Keratinocyte (primary cell): Measurements from ENCODE around the gene FICD. TPM values are rescaled to one million over a fixed set of nuclear protein-coding genes. Genes with fewer than 3 reads are reported as not detected.
A peak's percentile ranks its signal among the peaks of the same experiment; 100 is the strongest.

Experiments
- DNase-seq: peaks from one replicate; pipeline ENCODE4 v3.0.0-alpha.2; 2011; ENCODE audit warnings: low read depth, missing footprints, low spot score
- FAIRE-seq: peaks from 2 replicates; lab custom pipeline; 2011; peaks lifted over from hg19 to GRCh38; lab: Jason Lieb, UNC
- H2AFZ ChIP-seq: 2 replicates; pipeline ENCODE4 v1.6.0; 2012; ENCODE audit warnings: low read length, control low read depth, inconsistent platforms; ENCODE audit not compliant: control insufficient read depth
- H3K27ac ChIP-seq: 2 replicates; pipeline ENCODE4 v1.5.1; 2011; ENCODE audit warnings: low read length; ENCODE audit not compliant: control insufficient read depth, insufficient read depth
- H3K27me3 ChIP-seq: 3 replicates; pipeline ENCODE4 v1.6.0; 2011; ENCODE audit warnings: low read length; ENCODE audit not compliant: control insufficient read depth, insufficient read depth; ENCODE audit errors: extremely low read depth
- H3K36me3 ChIP-seq, 2 experiments: 2 replicates in 1 of 2; 3 replicates in 1 of 2; pipeline ENCODE4 v1.5.1; 2011; ENCODE audit warnings: low read length in 2 of 2, mild to moderate bottlenecking in 1 of 2; ENCODE audit not compliant: control insufficient read depth in 2 of 2, insufficient read depth in 2 of 2; ENCODE audit errors: extremely low read depth in 1 of 2
- H3K4me1 ChIP-seq: 3 replicates; pipeline ENCODE4 v1.5.1; 2011; ENCODE audit warnings: low read length; ENCODE audit not compliant: control insufficient read depth, insufficient read depth; ENCODE audit errors: extremely low read depth
- H3K4me2 ChIP-seq: 3 replicates; pipeline ENCODE4 v1.6.0; 2011; ENCODE audit warnings: low read depth, low read length; ENCODE audit not compliant: control insufficient read depth, insufficient read depth; ENCODE audit errors: extremely low read depth
- H3K4me3 ChIP-seq, 3 experiments: fragments of 200-600 bp in 1 of 3; sonication (generic) in 1 of 3; 2 replicates in 2 of 3; 3 replicates in 1 of 3; pipeline ENCODE4 v1.5.1; 2011 to 2016; ENCODE audit warnings: low read length in 3 of 3, mild to moderate bottlenecking in 3 of 3, control low read depth in 2 of 3, inconsistent platforms in 1 of 3, low read depth in 1 of 3, mixed read lengths in 1 of 3, mixed run types in 1 of 3, moderate library complexity in 1 of 3; ENCODE audit not compliant: control insufficient read depth in 2 of 3, insufficient read depth in 2 of 3; ENCODE audit errors: extremely low read depth in 1 of 3
- H3K79me2 ChIP-seq: 2 replicates; pipeline ENCODE4 v1.6.0; 2012; ENCODE audit warnings: low read length; ENCODE audit not compliant: control insufficient read depth, insufficient read depth
- H3K9ac ChIP-seq: 3 replicates; pipeline ENCODE4 v1.6.0; 2011; ENCODE audit warnings: low read length; ENCODE audit not compliant: control insufficient read depth, insufficient read depth; ENCODE audit errors: extremely low read depth
- H3K9me1 ChIP-seq: 3 replicates; pipeline ENCODE4 v1.6.0; 2011; ENCODE audit warnings: low read length; ENCODE audit not compliant: control insufficient read depth, insufficient read depth; ENCODE audit errors: extremely low read depth
- H3K9me3 ChIP-seq: 2 replicates; pipeline ENCODE4 v1.5.1; 2012; ENCODE audit warnings: low read depth, low read length; ENCODE audit not compliant: control insufficient read depth
- H4K20me1 ChIP-seq: 3 replicates; pipeline ENCODE4 v1.6.0; 2011; ENCODE audit warnings: low read length; ENCODE audit not compliant: control insufficient read depth, insufficient read depth; ENCODE audit errors: extremely low read depth
- CTCF ChIP-seq, 3 experiments: IDR thresholded peaks in 1 of 3; conservative IDR thresholded peaks in 1 of 3; optimal IDR thresholded peaks in 1 of 3; 2 replicates in 2 of 3; 3 replicates in 1 of 3; pipeline versions ENCODE3 to v1.5.1; 2011; ENCODE audit warnings: low read length in 3 of 3, mild to moderate bottlenecking in 3 of 3, moderate library complexity in 2 of 3, control low read depth in 1 of 3, inconsistent platforms in 1 of 3; ENCODE audit not compliant: insufficient read depth in 2 of 3; ENCODE audit errors: extremely low read depth in 1 of 3
- EZH2 ChIP-seq: IDR thresholded peaks from one replicate; pipeline ENCODE4 v1.6.1; 2012; ENCODE audit warnings: inconsistent platforms, mild to moderate bottlenecking, low read length, moderate library complexity
- dilution Hi-C: fragments of 300-500 bp; cut with MboI; formaldehyde crosslinking; loops from one replicate; pipeline ENCODE4 v1.7.0; 2020; ENCODE audit warnings: low sequenced_read_pairs; ENCODE audit not compliant: extremely low pct_ligation_motif_present
- polyA plus RNA-seq, 5 experiments: library from polyadenylated mRNA; depleted of rRNA in 3 of 5; stranded (reverse) in 3 of 5; stranded (forward) in 1 of 5; unstranded in 1 of 5; fragments of >200 nt; gene quantifications; 1 replicate in 1 of 5; 2 replicates in 3 of 5; 3 replicates in 1 of 5; pipeline versions ENCODE4 v1.2.1 to v1.2.3, GENCODE V29; 2011 to 2012; ENCODE audit warnings: missing spikeins in 2 of 5, low read depth in 1 of 5, low replicate concordance in 1 of 5

Gene FICD
- polyA plus RNA-seq, 1 donor (not counting 4 experiments of a cell fraction or from before 2014, with no cell fraction given) = 0.47 TPM

- dilution Hi-C loops = no loop called here
- peak overlapping the region; percentile 76 for H2AFZ ChIP-seq
- H3K4me2 ChIP-seq = peak overlapping the region; percentile 79
- H3K4me1 ChIP-seq = peaks cover 7% of the 10 kb centered on the region
- DNase-seq (no peak), FAIRE-seq (no peak)
- peaks cover 2% of the 10 kb centered on the region for H3K79me2 ChIP-seq
- TF ChIP-seq EZH2 (no peak), CTCF (optimal IDR thresholded peaks at IDR 0.05 in 1 of 3, IDR thresholded peaks at IDR 0.05 in 1 of 3, conservative IDR thresholded peaks at IDR 0.05 in 1 of 3; ENCODE audit: extremely low read depth in 1 of 3, insufficient read depth in 2 of 3, low read length in 3 of 3) (no peak)
- no peaks in the 10 kb centered on the region for H3K9me3 ChIP-seq
- peaks cover 1 to 7% of the 10 kb centered on the region in 2 experiments for H3K36me3 ChIP-seq
- no peaks in the 10 kb centered on the region for H3K27me3 ChIP-seq
- no peaks in the 10 kb centered on the region for H4K20me1 ChIP-seq
- no peak overlapping the region for H3K9ac ChIP-seq
- H3K4me3 ChIP-seq = peak overlapping the region; percentile 34 to 83 (median 40)
- H3K9me1 ChIP-seq = peaks cover 2% of the 10 kb centered on the region
- no peak overlapping the region for H3K27ac ChIP-seq
These were observed 557 bp upstream of the FICD start for GRCh38 chr12:108514468-108514972.

GRCh38 chr12:108515916-108516315, 839 bp downstream of the FICD start:
- Histone ChIP-seq H3K36me3 (peaks cover 10 to 11% of the 10 kb centered on the region in 2 experiments), H3K9ac (peak overlapping the region; percentile 89), H3K27ac (peak overlapping the region; percentile 78), H3K9me3 (no peaks in the 10 kb centered on the region), H3K4me1 (peaks cover 7% of the 10 kb centered on the region), H3K9me1 (peaks cover 2% of the 10 kb centered on the region), H2AFZ (no peak overlapping the region), H3K4me3 (peak overlapping the region; percentile 83 to 86 (median 84)), H3K4me2 (peak overlapping the region; percentile 91), H3K79me2 (peaks cover 2% of the 10 kb centered on the region), H4K20me1 (no peaks in the 10 kb centered on the region), H3K27me3 (no peaks in the 10 kb centered on the region)
- DNase-seq = no peak
- dilution Hi-C loops = no loop called here
- FAIRE-seq = no peak
- no peak for TF ChIP-seq EZH2
- TF ChIP-seq CTCF (optimal IDR thresholded peaks at IDR 0.05 in 1 of 3, IDR thresholded peaks at IDR 0.05 in 1 of 3, conservative IDR thresholded peaks at IDR 0.05 in 1 of 3; ENCODE audit: extremely low read depth in 1 of 3, insufficient read depth in 2 of 3, low read length in 3 of 3) = no peak
